Peyer's patch (tissue), 4 donors: ENCODE measurements around the gene MRPL44. TPM values are rescaled to one million over a fixed set of nuclear protein-coding genes. Genes with fewer than 3 reads are reported as not detected.

Experiments used
- DNase-seq, 3 donors: peaks; one replicate each; pipeline ENCODE4 v3.0.0-alpha.2; 2017 to 2019
- H3K27ac ChIP-seq, 4 donors: fragments of 200-600 bp; sonication (generic); one replicate each; pipeline ENCODE4 v1.5.1; 2016 to 2019
- H3K27me3 ChIP-seq, 2 donors: fragments of 200-600 bp; sonication (generic); one replicate each; pipeline ENCODE4 v1.5.1; 2019
- H3K36me3 ChIP-seq, 3 donors: fragments of 200-600 bp; sonication (generic); one replicate each; pipeline ENCODE4 v1.5.1; 2016 to 2019
- H3K4me1 ChIP-seq, 4 donors: fragments of 200-600 bp; sonication (generic); one replicate each; pipeline ENCODE4 v1.5.1; 2016 to 2019
- H3K4me3 ChIP-seq, 4 donors: fragments of 200-600 bp; sonication (generic); 1 replicate in 3 of 4; 2 replicates in 1 of 4; pipeline ENCODE4 v1.5.1; 2016 to 2019; ENCODE audit warnings: mild to moderate bottlenecking in 1 of 4
- H3K9me3 ChIP-seq, 4 donors: fragments of 200-600 bp; sonication (generic); one replicate each; pipeline ENCODE4 v1.5.1; 2016 to 2019; ENCODE audit warnings: mild to moderate bottlenecking in 1 of 4
- POLR2A ChIP-seq, 2 donors: fragments of 450-650 bp; IDR thresholded peaks; one replicate each; pipeline ENCODE4 v1.5.1; 2017; ENCODE audit warnings: antibody characterized with exemption in 2 of 2, mild to moderate bottlenecking in 2 of 2, moderate library complexity in 2 of 2
- total RNA-seq, 4 donors: library from RNA; depleted of rRNA; stranded (reverse); fragments of >200 nt; gene quantifications; one replicate each; pipeline ENCODE4 v1.1.0, GENCODE V29; 2016
- TF ChIP-seq, protein P1 (sequence below), 6 experiments: fragments of 450-650 bp in 4 of 6; fragments of 200-600 bp in 2 of 6; sonication (generic) in 1 of 6; IDR thresholded peaks; one replicate each; pipeline ENCODE4 v1.5.1; 2017 to 2019; ENCODE audit warnings: antibody characterized with exemption in 6 of 6, mild to moderate bottlenecking in 3 of 6, moderate library complexity in 1 of 6

The MRPL44 gene
- total RNA-seq, 4 donors from 2014 or later: 17.6 to 36.3 (median 22.2) TPM

DNA sequence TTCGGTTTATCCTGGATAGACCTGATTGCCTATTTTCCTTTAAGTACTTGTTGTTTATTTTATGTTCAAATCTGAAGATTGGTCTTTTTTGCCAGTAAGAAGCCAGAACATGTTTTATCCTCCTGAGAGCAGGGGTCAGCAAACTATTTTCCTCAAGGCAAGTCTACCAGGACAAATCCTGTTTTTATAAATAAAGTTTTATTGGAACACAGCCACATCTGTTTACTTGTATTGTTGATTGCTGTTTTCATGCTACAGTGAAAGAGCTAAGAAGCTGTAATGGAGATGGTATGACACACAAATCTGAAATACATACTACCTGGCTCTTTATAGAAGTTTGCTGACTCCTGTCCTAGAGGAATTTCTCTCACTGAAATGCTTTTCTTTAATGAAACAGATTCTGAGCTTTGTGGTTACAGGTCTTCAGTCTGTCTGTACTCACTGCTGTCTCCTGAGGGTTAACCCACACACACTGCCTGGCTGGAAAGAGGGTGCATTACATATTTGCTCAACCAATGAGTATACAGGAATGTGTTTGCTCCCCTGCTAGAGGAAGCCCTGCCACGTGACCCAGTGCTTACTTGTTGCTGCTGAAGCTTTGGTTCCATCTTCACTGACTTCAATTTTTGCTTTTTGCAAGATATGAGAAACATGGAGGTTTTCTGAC, 22.6 kb downstream of the MRPL44 start:
- Histone ChIP-seq H3K4me1 (no peaks in the 10 kb centered on the region), H3K27me3 (no peaks in the 10 kb centered on the region), H3K9me3 (no peaks in the 10 kb centered on the region), H3K4me3 (no peak overlapping the region), H3K27ac (no peak overlapping the region), H3K36me3 (no peaks in the 10 kb centered on the region)
- no peak for DNase-seq
- TF ChIP-seq POLR2A (IDR thresholded peaks at IDR 0.05): no peak
- TF ChIP-seq, protein P1, sequence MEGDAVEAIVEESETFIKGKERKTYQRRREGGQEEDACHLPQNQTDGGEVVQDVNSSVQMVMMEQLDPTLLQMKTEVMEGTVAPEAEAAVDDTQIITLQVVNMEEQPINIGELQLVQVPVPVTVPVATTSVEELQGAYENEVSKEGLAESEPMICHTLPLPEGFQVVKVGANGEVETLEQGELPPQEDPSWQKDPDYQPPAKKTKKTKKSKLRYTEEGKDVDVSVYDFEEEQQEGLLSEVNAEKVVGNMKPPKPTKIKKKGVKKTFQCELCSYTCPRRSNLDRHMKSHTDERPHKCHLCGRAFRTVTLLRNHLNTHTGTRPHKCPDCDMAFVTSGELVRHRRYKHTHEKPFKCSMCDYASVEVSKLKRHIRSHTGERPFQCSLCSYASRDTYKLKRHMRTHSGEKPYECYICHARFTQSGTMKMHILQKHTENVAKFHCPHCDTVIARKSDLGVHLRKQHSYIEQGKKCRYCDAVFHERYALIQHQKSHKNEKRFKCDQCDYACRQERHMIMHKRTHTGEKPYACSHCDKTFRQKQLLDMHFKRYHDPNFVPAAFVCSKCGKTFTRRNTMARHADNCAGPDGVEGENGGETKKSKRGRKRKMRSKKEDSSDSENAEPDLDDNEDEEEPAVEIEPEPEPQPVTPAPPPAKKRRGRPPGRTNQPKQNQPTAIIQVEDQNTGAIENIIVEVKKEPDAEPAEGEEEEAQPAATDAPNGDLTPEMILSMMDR (IDR thresholded peaks at IDR 0.05): no peak

- Histone ChIP-seq H3K27ac (no peak overlapping the region), H3K36me3 (no peaks in the 10 kb centered on the region), H3K4me1 (no peaks in the 10 kb centered on the region), H3K4me3 (no peak overlapping the region), H3K27me3 (no peaks in the 10 kb centered on the region), H3K9me3 (no peaks in the 10 kb centered on the region)
- TF ChIP-seq, protein P1 (IDR thresholded peaks at IDR 0.05): no peak
- no peak for TF ChIP-seq POLR2A (IDR thresholded peaks at IDR 0.05)
- DNase-seq: no peak
These were observed 23.1 kb downstream of the MRPL44 start for GRCh38 chr2:223980397-223980735.

GRCh38 chr2:223980803-223981202, 23.5 kb downstream of the MRPL44 start:
- Histone ChIP-seq H3K9me3 (no peaks in the 10 kb centered on the region), H3K4me3 (no peak overlapping the region), H3K27me3 (no peaks in the 10 kb centered on the region), H3K36me3 (no peaks in the 10 kb centered on the region), H3K27ac (no peak overlapping the region), H3K4me1 (no peaks in the 10 kb centered on the region)
- no peak for TF ChIP-seq POLR2A (IDR thresholded peaks at IDR 0.05)
- TF ChIP-seq, protein P1 (IDR thresholded peaks at IDR 0.05): no peak
- DNase-seq: no peak

DNA sequence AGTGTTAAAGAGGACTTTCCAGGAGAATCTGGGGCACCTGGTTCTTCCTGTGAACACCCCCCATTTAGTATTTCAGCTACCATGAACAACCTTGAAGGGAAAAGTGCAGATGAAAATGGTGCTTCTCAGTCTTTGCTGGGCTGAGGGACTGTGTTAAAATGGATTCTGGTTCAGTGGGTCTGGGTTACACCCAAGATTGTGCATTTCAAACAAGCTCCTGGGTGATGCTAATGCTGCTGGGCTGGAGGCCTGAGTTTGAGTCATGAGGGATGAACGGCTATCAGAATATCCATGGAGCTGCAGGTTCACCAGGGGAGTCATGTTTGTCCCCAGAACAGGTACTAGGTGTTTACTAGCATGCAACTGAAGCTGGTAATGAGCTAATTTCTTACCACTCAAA, 24.0 kb downstream of the MRPL44 start:
- no peaks in the 10 kb centered on the region for H3K36me3 ChIP-seq
- no peaks in the 10 kb centered on the region for H3K4me1 ChIP-seq
- no peak overlapping the region for H3K4me3 ChIP-seq
- H3K9me3 ChIP-seq: no peaks in the 10 kb centered on the region
- TF ChIP-seq, protein P1 (IDR thresholded peaks at IDR 0.05): no peak
- DNase-seq: no peak
- H3K27ac ChIP-seq: no peak overlapping the region
- no peaks in the 10 kb centered on the region for H3K27me3 ChIP-seq

DNA sequence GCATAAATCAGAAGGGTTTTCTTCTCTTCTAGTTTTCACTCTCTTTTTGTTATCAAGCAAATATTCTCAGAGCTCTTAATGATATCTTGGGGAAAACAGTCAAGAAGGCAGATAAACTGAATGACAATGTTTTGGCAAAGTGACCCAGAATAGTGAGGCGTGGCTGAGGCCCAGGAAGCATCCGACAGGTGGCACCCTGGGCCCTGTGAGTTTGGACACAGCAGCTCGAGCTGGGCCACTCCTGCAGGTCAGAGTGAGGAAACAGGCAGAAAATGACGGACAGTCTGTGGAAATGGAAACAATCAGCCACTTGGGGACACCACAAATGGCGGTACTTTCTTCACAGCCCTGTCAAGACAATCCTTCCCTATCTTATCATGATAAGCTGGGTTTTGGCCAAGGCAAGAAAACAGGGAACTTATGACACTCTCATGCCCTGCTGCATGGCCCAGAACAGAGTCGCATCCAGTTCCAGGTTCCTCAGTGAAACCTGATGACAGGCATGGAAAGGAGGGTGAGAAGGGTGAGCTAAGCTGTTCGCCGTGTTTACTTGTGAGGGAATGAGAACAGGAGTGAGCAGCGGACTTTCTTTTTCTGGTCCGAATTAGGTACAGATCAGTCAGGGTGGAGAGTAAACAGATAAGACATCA, 32.1 kb downstream of the MRPL44 start:
- H3K4me1 ChIP-seq: peaks cover 0 to 7% (median 0%) of the 10 kb centered on the region in 4 donors
- peak in 2 of 3 donors; percentile 55 to 61 for DNase-seq
- no peaks in the 10 kb centered on the region for H3K27me3 ChIP-seq
- H3K4me3 ChIP-seq: no peak overlapping the region
- H3K27ac ChIP-seq: no peak overlapping the region
- no peaks in the 10 kb centered on the region for H3K36me3 ChIP-seq
- no peaks in the 10 kb centered on the region for H3K9me3 ChIP-seq
- TF ChIP-seq, protein P1 (IDR thresholded peaks at IDR 0.05): peak in 3 of 6 experiments; percentile 41 to 49 (median 48)
- no peak for TF ChIP-seq POLR2A (IDR thresholded peaks at IDR 0.05)
